ENCODE results near the gene EMC1. TPM values are rescaled to one million over a fixed set of nuclear protein-coding genes. Genes with fewer than 3 reads are reported as not detected.
"Not testable (repeated sequence)": the region's sequence is repeated elsewhere in the genome, so short reads cannot be mapped to it uniquely, and the experiment has no call there.

The EMC1 gene
- 10 to 100 TPM; 39.3 to 63.0 TPM for total RNA-seq

- peak; percentile 48 for DNase-seq (ENCODE audit: low spot score)
- H3K4me1 ChIP-seq (ENCODE audit: control insufficient read depth in 1 of 2, low read depth in 2 of 2), result peaks cover 16 to 24% of the 10 kb centered on the region in 2 donors
- H3K27me3 ChIP-seq (replicated peaks; ENCODE audit: insufficient read depth), result no peaks in the 10 kb centered on the region
Observed at GRCh38 chr1:19251305-19252196, at the start of gene EMC1, which contains the start of gene MRTO4. Gene EMC1 (minus strand): TSS chr1:19251524. CDS start chr1:19251509, 15 bp downstream. Gene MRTO4 (plus strand): TSS chr1:19251805. CDS start chr1:19251836, 31 bp downstream.

GRCh38 chr1:19300211-19300610, 48.9 kb upstream of the EMC1 start:
- no peak for ATAC-seq (ENCODE audit: insufficient number of reproducible peaks, low FRiP score, low read depth)
- DNase-seq (ENCODE audit: low spot score), result no peak
- peaks cover 21% of the 10 kb centered on the region for H3K36me3 ChIP-seq

More at GRCh38 chr1:19251305-19252196, at the start of gene EMC1, which contains the start of gene MRTO4:
- Histone ChIP-seq H3K4me3 (peak within 1 kb of the TSS; percentile 77), H3K36me3 (peaks cover 5% of the 10 kb centered on the region), H3K9me3 (no peaks in the 10 kb centered on the region), H3K27ac (peak within 1 kb of the TSS; percentile 88 to 91)
- TF ChIP-seq CTCF (IDR thresholded peaks at IDR 0.05), result no peak
- peak; percentile 79 for ATAC-seq (ENCODE audit: insufficient number of reproducible peaks, low FRiP score, low read depth)

GRCh38 chr1:19294638-19295037, 43.3 kb upstream of the EMC1 start:
- TF ChIP-seq CTCF (IDR thresholded peaks at IDR 0.05), result no peak
- Histone ChIP-seq H3K27me3 (replicated peaks; ENCODE audit: insufficient read depth) (no peaks in the 10 kb centered on the region), H3K36me3 (peaks cover 9% of the 10 kb centered on the region), H3K9me3 (peaks cover 13% of the 10 kb centered on the region), H3K27ac (no peak overlapping the region), H3K4me3 (no peak overlapping the region), H3K4me1 (ENCODE audit: control insufficient read depth in 1 of 2, low read depth in 2 of 2) (no peaks in the 10 kb centered on the region)
- ATAC-seq (ENCODE audit: insufficient number of reproducible peaks, low FRiP score, low read depth) (no peak), DNase-seq (ENCODE audit: low spot score) (no peak)

More at GRCh38 chr1:19300211-19300610, 48.9 kb upstream of the EMC1 start:
- peaks cover 4% of the 10 kb centered on the region for H3K9me3 ChIP-seq
- no peaks in the 10 kb centered on the region for H3K27me3 ChIP-seq (replicated peaks; ENCODE audit: insufficient read depth)
- H3K4me3 ChIP-seq, result no peak overlapping the region
- no peak overlapping the region for H3K27ac ChIP-seq
- no peak for TF ChIP-seq CTCF (IDR thresholded peaks at IDR 0.05)
- no peaks in the 10 kb centered on the region for H3K4me1 ChIP-seq (ENCODE audit: control insufficient read depth in 1 of 2, low read depth in 2 of 2)

GRCh38 chr1:19289244-19289643, 37.9 kb upstream of the EMC1 start:
- ATAC-seq (ENCODE audit: insufficient number of reproducible peaks, low FRiP score, low read depth), result no peak
- TF ChIP-seq CTCF (IDR thresholded peaks at IDR 0.05), result no peak
- no peak for DNase-seq (ENCODE audit: low spot score)
- Histone ChIP-seq H3K4me3 (peak overlapping the region; percentile 76), H3K4me1 (ENCODE audit: control insufficient read depth in 1 of 2, low read depth in 2 of 2) (peaks cover 0 to 5% of the 10 kb centered on the region in 2 donors), H3K27ac (no peak overlapping the region), H3K27me3 (replicated peaks; ENCODE audit: insufficient read depth) (no peaks in the 10 kb centered on the region), H3K36me3 (no peaks in the 10 kb centered on the region), H3K9me3 (no peaks in the 10 kb centered on the region)

GRCh38 chr1:19288324-19289241, 37.3 kb upstream of the EMC1 start, which contains the start of gene AKR7A3:
Gene AKR7A3 (minus strand): TSS chr1:19288770. CDS start chr1:19288709, 61 bp downstream.
- DNase-seq (ENCODE audit: low spot score); H3K27ac ChIP-seq: not testable (repeated sequence)

More at GRCh38 chr1:19288324-19289241, 37.3 kb upstream of the EMC1 start, which contains the start of gene AKR7A3:
- not testable (repeated sequence) for H3K9me3 ChIP-seq; H3K27me3 ChIP-seq (replicated peaks; ENCODE audit: insufficient read depth); H3K4me1 ChIP-seq (ENCODE audit: control insufficient read depth in 1 of 2, low read depth in 2 of 2); ATAC-seq (ENCODE audit: insufficient number of reproducible peaks, low FRiP score, low read depth); H3K36me3 ChIP-seq
- H3K4me3 ChIP-seq, result peak within 1 kb of the TSS; percentile 76
